OCI-LY7 (cell line): ENCODE results near the gene PELO. TPM values are rescaled to one million over a fixed set of nuclear protein-coding genes. Genes with fewer than 3 reads are reported as not detected.

Experiments used
- BruUV-seq: library from RNA; stranded (reverse); fragments of 400-500 nt; replicated peaks from 2 replicates; lab custom pipeline; 2021; lab: Mats Ljungman, UMichigan
- CTCF ChIA-PET: fragments of 300-600 bp; sonication (Branson Sonifier 250); formaldehyde crosslinking; loops from one replicate; lab custom pipeline; 2022; ENCODE audit warnings: antibody characterized with exemption; ENCODE audit not compliant: unreplicated experiment; lab: Charles Lee
- POLR2A ChIA-PET: fragments of 300-600 bp; sonication (Branson Sonifier 250); formaldehyde crosslinking; loops from one replicate; lab custom pipeline; 2022; ENCODE audit warnings: antibody characterized with exemption; lab: Charles Lee
- DNase-seq: peaks from one replicate; pipeline ENCODE4 v3.0.0-alpha.2; 2015; ENCODE audit warnings: low spot score
- H2AFZ ChIP-seq: fragments of 200-600 bp; sonication (generic), shearing (Covaris generic); 2 replicates; pipeline ENCODE4 v1.6.1; 2014; ENCODE audit warnings: mild to moderate bottlenecking, antibody characterized with exemption, low read length, moderate library complexity
- H3K27ac ChIP-seq: fragments of 200-600 bp; sonication (generic); 2 replicates; pipeline ENCODE4 v1.5.1; 2014; ENCODE audit warnings: mixed run types, low read depth, mild to moderate bottlenecking, moderate library complexity, low read length, inconsistent platforms; ENCODE audit not compliant: poor library complexity, severe bottlenecking
- H3K36me3 ChIP-seq: fragments of 200-600 bp; sonication (generic); 2 replicates; pipeline ENCODE4 v1.6.1; 2014; ENCODE audit warnings: mild to moderate bottlenecking, antibody characterized with exemption, low read length, moderate library complexity, mixed read lengths; ENCODE audit not compliant: insufficient read depth
- H3K4me1 ChIP-seq: fragments of 200-600 bp; sonication (generic); 2 replicates; pipeline ENCODE4 v1.5.1; 2014; ENCODE audit warnings: mild to moderate bottlenecking, low read length; ENCODE audit not compliant: insufficient read depth, poor library complexity, severe bottlenecking
- H3K4me2 ChIP-seq: fragments of 200-600 bp; sonication (generic); 2 replicates; pipeline ENCODE4 v1.6.1; 2014; ENCODE audit warnings: mild to moderate bottlenecking, low read length
- H3K4me3 ChIP-seq: fragments of 200-600 bp; sonication (generic); 2 replicates; pipeline ENCODE4 v1.5.1; 2014; ENCODE audit warnings: mild to moderate bottlenecking, low read depth, low read length; ENCODE audit not compliant: poor library complexity, severe bottlenecking
- H3K79me2 ChIP-seq: fragments of 200-600 bp; sonication (generic); 2 replicates; pipeline ENCODE4 v1.6.1; 2016; ENCODE audit warnings: low read depth, mild to moderate bottlenecking, low read length, moderate library complexity, mixed read lengths; ENCODE audit not compliant: insufficient read depth
- H3K9me2 ChIP-seq: fragments of 200-600 bp; sonication (generic); 2 replicates; pipeline ENCODE4 v1.6.1; 2016; ENCODE audit warnings: mild to moderate bottlenecking, low read length, mixed read lengths; ENCODE audit not compliant: insufficient read depth
- H3K9me3 ChIP-seq: fragments of 200-600 bp; sonication (generic); 2 replicates; pipeline ENCODE4 v1.6.1; 2014; ENCODE audit warnings: mild to moderate bottlenecking, mixed run types, low read length, mixed read lengths
- H4K20me1 ChIP-seq: fragments of 200-600 bp; sonication (generic); 2 replicates; pipeline ENCODE4 v1.6.1; 2014; ENCODE audit warnings: mild to moderate bottlenecking, antibody characterized with exemption, low read length, moderate library complexity, mixed read lengths; ENCODE audit not compliant: insufficient read depth
- CTCF ChIP-seq: fragments of 200-600 bp; sonication (generic); conservative IDR thresholded peaks from 2 replicates; pipeline ENCODE4 v1.5.1; 2014; ENCODE audit warnings: mild to moderate bottlenecking, antibody characterized with exemption, low read length, moderate library complexity, mixed read lengths
- EZH2phosphoT487 ChIP-seq: fragments of 200-600 bp; sonication (generic); IDR thresholded peaks from 2 replicates; pipeline ENCODE4 v1.6.1; 2018; ENCODE audit warnings: low read depth, borderline replicate concordance, mild to moderate bottlenecking, mixed run types, antibody characterized with exemption, low read length, moderate library complexity, mixed read lengths
- intact Hi-C: fragments of 100-400 bp; cut with micrococcal nuclease; formaldehyde crosslinking; loops from one replicate; pipeline ENCODE4 v1.10.0; 2022; ENCODE audit not compliant: unreplicated experiment
- total RNA-seq, 2 experiments: library from RNA; depleted of rRNA in 1 of 2; stranded (reverse); fragments of >200 nt in 1 of 2; shearing (Covaris generic) in 1 of 2; gene quantifications; 2 replicates each; pipeline ENCODE4 v1.2.3, GENCODE V29; 2014 to 2022

Gene PELO
- total RNA-seq, 2 experiments from 2014 or later, result 10.2 to 13.0 TPM

- Histone ChIP-seq H3K4me1 (peaks cover 20% of the 10 kb centered on the region), H3K36me3 (peaks cover 29% of the 10 kb centered on the region), H3K4me2 (peak overlapping the region; percentile 91), H3K27ac (peak overlapping the region; percentile 87), H3K79me2 (peaks cover 47% of the 10 kb centered on the region), H2AFZ (peak overlapping the region; percentile 96), H3K9me3 (no peaks in the 10 kb centered on the region), H4K20me1 (peaks cover 29% of the 10 kb centered on the region), H3K4me3 (peak overlapping the region; percentile 77), H3K9me2 (no peaks in the 10 kb centered on the region)
- BruUV-seq, result TSS peak; percentile 90
- intact Hi-C loops, result loop anchor here (2.0 kb wide), 1 partner anchor 309 kb away; the partner anchor contains the start of gene MOCS2
- DNase-seq, result no peak
- TF ChIP-seq EZH2phosphoT487, result no peak
- no peak for TF ChIP-seq CTCF
- ChIA-PET CTCF (interaction anchor here (0.6 to 0.8 kb wide), 2 partner anchors 13 to 23 kb away, joined by 3 to 5 read pairs; no protein-coding TSS in a partner anchor), POLR2A (interaction anchor here (0.5 to 2.2 kb wide), 17 partner anchors 8 to 760 kb away, joined by 3 to 21 read pairs (median 3); partner anchors contain the start of gene MOCS2)
These were observed 11.8 kb downstream of the PELO start for GRCh38 chr5:52799358-52799982.

- ChIA-PET CTCF (interaction anchor here (0.6 to 0.8 kb wide), 2 partner anchors 12 to 23 kb away, joined by 3 to 5 read pairs; no protein-coding TSS in a partner anchor), POLR2A (interaction anchor here (0.5 to 2.2 kb wide), 15 partner anchors 8 to 479 kb away, joined by 3 to 21 read pairs (median 3); partner anchors contain the start of gene MOCS2)
- BruUV-seq, result no TSS peak
- Histone ChIP-seq H3K27ac (peak overlapping the region; percentile 87), H3K9me2 (no peaks in the 10 kb centered on the region), H3K4me2 (peak overlapping the region; percentile 91), H2AFZ (peak overlapping the region; percentile 96), H3K9me3 (no peaks in the 10 kb centered on the region), H3K4me3 (peak overlapping the region; percentile 77), H3K36me3 (peaks cover 33% of the 10 kb centered on the region), H4K20me1 (peaks cover 29% of the 10 kb centered on the region), H3K4me1 (peaks cover 20% of the 10 kb centered on the region), H3K79me2 (peaks cover 52% of the 10 kb centered on the region)
- DNase-seq, result peak; percentile 96
- intact Hi-C loops, result loop anchor here (2.0 kb wide), 1 partner anchor 309 kb away; the partner anchor contains the start of gene MOCS2
- TF ChIP-seq CTCF (no peak), EZH2phosphoT487 (no peak)
These were observed 12.3 kb downstream of the PELO start for GRCh38 chr5:52799983-52800393.
